Keratinocyte (primary cell): ENCODE measurements around the gene CREB5.

Experiments used
- CTCF ChIP-seq, 3 experiments: IDR thresholded peaks in 1 of 3; conservative IDR thresholded peaks in 1 of 3; optimal IDR thresholded peaks in 1 of 3; 2 replicates in 2 of 3; 3 replicates in 1 of 3; pipeline versions ENCODE3 to v1.5.1; 2011; ENCODE audit warnings: low read length in 3 of 3, mild to moderate bottlenecking in 3 of 3, moderate library complexity in 2 of 3, control low read depth in 1 of 3, inconsistent platforms in 1 of 3; ENCODE audit not compliant: insufficient read depth in 2 of 3; ENCODE audit errors: extremely low read depth in 1 of 3
- EZH2 ChIP-seq: IDR thresholded peaks from one replicate; pipeline ENCODE4 v1.6.1; 2012; ENCODE audit warnings: inconsistent platforms, mild to moderate bottlenecking, low read length, moderate library complexity

- TF ChIP-seq CTCF (optimal IDR thresholded peaks at IDR 0.05 in 1 of 3, IDR thresholded peaks at IDR 0.05 in 1 of 3, conservative IDR thresholded peaks at IDR 0.05 in 1 of 3; ENCODE audit: extremely low read depth in 1 of 3, insufficient read depth in 2 of 3, low read length in 3 of 3) (no peak), EZH2 (no peak)
These were observed 104.9 kb downstream of the CREB5 start for GRCh38 chr7:28517206-28517605.
